Kidney epithelial cell (primary cell): ENCODE data around the gene SPRED3. TPM values are rescaled to one million over a fixed set of nuclear protein-coding genes. Genes with fewer than 3 reads are reported as not detected.
"Not testable (repeated sequence)": the region's sequence is repeated elsewhere in the genome, so short reads cannot be mapped to it uniquely, and the experiment has no call there.

ENCODE experiments used
- DNase-seq: peaks from one replicate; pipeline ENCODE4 v3.0.0-alpha.2; 2010; ENCODE audit warnings: low read depth
- H3K27me3 ChIP-seq: 2 replicates; pipeline ENCODE4 v1.6.0; 2011; ENCODE audit warnings: low read length; ENCODE audit not compliant: control insufficient read depth, insufficient read depth
- H3K36me3 ChIP-seq: 2 replicates; pipeline ENCODE4 v1.5.1; 2011; ENCODE audit warnings: low read length; ENCODE audit not compliant: control insufficient read depth, insufficient read depth
- H3K4me3 ChIP-seq: 2 replicates; pipeline ENCODE4 v1.5.1; 2011; ENCODE audit warnings: low read depth, mild to moderate bottlenecking, control low read depth, low read length
- CTCF ChIP-seq: IDR thresholded peaks from 2 replicates; pipeline ENCODE4 v1.5.1; 2011; ENCODE audit warnings: mild to moderate bottlenecking, moderate library complexity, low read length, control low read depth, inconsistent platforms; ENCODE audit not compliant: insufficient read depth, poor library complexity, severe bottlenecking
- total RNA-seq: library from RNA; depleted of rRNA; stranded (reverse); fragments of >200 nt; gene quantifications from 2 replicates; pipeline ENCODE4 v1.2.3, GENCODE V29; 2015

SPRED3 gene
- total RNA-seq, 1 donor from 2014 or later, result 4.3 TPM

DNA sequence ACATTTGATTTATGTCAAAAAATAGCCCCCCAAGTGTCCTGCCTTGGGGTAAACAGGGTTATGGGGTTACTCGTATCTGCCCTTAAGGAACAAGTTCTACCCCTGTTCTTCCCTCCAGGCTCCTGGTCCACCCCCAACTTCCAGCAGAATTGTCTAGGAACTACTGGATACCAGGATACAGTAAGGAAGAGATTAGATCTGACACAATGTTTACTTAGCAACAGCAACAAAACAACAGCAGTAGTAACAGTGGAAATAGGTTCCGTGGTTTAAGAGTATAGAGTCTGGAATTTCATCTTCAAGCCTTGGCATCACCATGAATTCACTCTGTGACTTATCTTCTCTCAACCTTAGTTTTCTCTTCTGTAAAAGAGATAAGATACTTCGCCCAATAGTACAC lies 12.7 kb downstream of the SPRED3 start:
- DNase-seq, result no peak

DNA sequence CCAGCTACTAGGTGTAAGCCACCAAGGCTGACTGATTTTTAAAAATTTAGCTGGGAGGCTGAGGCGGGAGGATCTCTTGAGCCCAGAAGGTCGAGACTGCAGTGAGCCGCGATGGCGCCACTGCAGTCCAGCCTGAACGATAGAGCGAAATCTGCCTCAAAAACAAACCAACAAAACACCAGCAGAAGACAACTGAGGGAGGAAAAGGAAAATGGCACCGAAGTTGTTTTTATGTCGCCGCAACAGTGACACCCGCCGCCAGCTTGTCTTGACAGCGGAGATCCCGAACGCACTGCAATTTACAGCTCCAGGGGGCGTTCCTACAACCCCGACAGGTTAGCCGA lies 14.1 kb downstream of the SPRED3 start:
- Histone ChIP-seq H3K36me3 (no peaks in the 10 kb centered on the region), H3K27me3 (peaks cover 2% of the 10 kb centered on the region), H3K4me3 (peak overlapping the region; percentile 35)
- TF ChIP-seq CTCF, result no peak
- no peak for DNase-seq

More for the DNA sequence above, 12.7 kb downstream of the SPRED3 start:
- H3K36me3 ChIP-seq, result peaks cover under 1% of the 10 kb centered on the region
- H3K4me3 ChIP-seq, result no peak overlapping the region
- TF ChIP-seq CTCF, result no peak
- H3K27me3 ChIP-seq, result peaks cover 4% of the 10 kb centered on the region

DNA sequence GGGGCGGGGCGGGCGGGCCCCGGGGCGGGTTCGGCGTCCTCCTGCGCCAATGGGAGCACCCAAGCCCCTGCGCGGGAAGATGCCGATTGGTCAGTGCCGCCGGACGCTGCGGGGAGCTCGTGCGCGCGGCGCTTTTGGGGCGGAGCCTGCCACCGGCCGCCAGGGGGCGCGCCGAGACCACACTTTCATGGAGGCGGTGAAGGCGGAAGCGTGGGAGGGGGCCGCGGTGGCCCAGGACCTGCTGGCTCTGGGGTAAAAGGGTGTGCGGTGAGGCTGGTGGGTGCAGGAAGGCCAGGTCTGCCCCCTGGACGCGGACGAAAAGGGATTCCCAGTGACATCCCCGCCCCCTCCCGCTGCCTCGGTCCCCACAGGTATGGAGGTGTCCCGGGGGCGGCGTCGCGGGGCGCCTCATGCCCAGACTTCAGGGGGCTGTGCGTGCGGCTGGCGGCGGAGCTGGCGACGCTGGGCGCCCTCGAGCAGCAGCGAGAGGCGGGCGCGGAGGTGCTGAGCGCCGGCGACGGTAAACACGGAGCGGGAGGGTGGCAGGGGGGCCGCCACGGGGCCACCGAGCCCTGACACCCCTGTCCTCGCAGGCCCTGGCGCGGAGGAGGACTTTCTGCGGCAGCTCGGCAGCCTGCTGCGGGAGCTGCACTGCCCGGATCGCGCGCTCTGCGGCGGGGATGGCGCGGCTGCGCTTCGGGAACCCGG lies 14.6 kb downstream of the SPRED3 start, which contains the start of gene FAM98C:
Gene FAM98C, plus strand, starts transcription at position 127 of the 708 bp plus-strand sequence. Its CDS starts 61 bp downstream, at position 188.
- no peaks in the 10 kb centered on the region for H3K36me3 ChIP-seq
- DNase-seq, result peak; percentile 81
- peak; percentile 58 for TF ChIP-seq CTCF
- H3K27me3 ChIP-seq, result peaks cover 2% of the 10 kb centered on the region
- peak within 1 kb of the TSS; percentile 90 for H3K4me3 ChIP-seq

GRCh38 chr19:38404858-38405257 lies 16.4 kb downstream of the SPRED3 start:
- Histone ChIP-seq H3K4me3 (no peak overlapping the region), H3K36me3 (no peaks in the 10 kb centered on the region), H3K27me3 (no peaks in the 10 kb centered on the region)
- no peak for TF ChIP-seq CTCF
- no peak for DNase-seq

DNA sequence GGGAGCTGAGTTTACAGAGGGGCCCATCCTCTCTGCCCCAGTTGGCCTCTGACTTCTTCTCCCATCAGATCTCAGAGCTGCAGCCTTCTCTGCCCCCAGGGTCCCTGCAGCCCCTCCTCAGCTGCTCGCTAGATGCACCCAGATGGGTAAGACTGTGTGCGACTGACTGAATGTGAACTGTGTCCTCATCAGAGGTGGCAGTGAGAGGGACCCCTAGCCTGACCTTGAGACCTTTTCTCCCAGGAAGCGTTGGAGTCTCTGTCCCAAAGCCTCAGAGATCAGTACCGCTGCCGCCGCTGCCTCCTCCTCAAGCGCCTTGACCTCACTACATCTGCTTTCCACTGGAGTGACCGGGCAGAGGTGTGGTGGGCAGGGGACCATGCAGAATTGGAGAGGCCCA lies 16.8 kb downstream of the SPRED3 start:
- Histone ChIP-seq H3K36me3 (no peaks in the 10 kb centered on the region), H3K27me3 (no peaks in the 10 kb centered on the region), H3K4me3 (no peak overlapping the region)
- no peak for TF ChIP-seq CTCF
- no peak for DNase-seq

GRCh38 chr19:38409631-38410133 lies 21.2 kb downstream of the SPRED3 start:
- TF ChIP-seq CTCF, result no peak
- Histone ChIP-seq H3K27me3 (peaks cover 11% of the 10 kb centered on the region), H3K4me3 (no peak overlapping the region), H3K36me3 (no peaks in the 10 kb centered on the region)
- no peak for DNase-seq

- H3K4me3 ChIP-seq, DNase-seq, H3K36me3 ChIP-seq: not testable (repeated sequence)
- H3K27me3 ChIP-seq, result peaks cover 11% of the 10 kb centered on the region
Measured at GRCh38 chr19:38410407-38410806, 21.9 kb downstream of the SPRED3 start.
